NCI-H524 (cell line): ENCODE data around the gene WNT7A.

Experiments used
- DNase-seq, 2 experiments: peaks; one replicate each; lab custom pipeline; 2025; lab: John Stamatoyannopoulos, UW

WNT7A gene

DNA sequence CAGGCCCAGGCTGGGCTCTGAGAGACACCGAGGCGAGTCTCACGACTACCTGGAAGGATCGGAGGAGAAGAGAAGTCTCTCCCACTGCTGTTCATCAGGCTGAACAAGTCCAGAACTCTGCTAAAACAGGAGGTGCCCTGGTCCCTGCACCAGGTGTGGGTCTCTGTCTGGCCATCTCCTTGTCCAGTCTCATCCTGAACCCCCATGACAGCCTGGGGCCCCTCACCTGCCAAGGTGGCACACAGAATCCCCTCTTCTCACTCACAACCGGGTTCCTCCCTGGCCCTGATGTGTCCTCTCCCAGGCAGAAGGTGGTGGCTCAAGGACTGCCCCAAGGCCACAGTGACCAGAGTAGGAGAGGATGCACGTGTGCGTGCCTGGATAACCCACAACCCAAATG lies 34.1 kb downstream of the WNT7A start:
- DNase-seq = no peak

DNA sequence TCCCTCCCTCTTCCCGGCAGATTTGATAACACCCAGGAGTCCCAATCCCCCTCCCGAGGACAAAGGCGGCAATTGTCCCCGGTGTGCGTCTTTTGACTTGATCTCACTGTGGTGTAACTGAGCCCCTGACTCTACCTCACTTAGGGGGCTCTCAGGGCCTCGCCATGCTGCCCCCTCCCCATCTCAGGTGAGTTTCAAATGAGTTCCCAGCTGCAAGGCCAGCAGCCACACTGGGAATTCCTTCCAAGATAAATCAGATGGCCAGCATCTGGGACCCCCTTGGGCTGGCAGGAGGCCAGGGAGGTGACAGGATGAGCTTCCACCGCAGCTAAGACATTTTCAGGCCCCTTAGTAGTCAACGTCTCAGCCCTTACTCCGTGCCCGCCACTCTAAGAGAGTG lies 35.0 kb downstream of the WNT7A start:
- peak in 1 of 2 experiments; percentile 23 for DNase-seq

DNA sequence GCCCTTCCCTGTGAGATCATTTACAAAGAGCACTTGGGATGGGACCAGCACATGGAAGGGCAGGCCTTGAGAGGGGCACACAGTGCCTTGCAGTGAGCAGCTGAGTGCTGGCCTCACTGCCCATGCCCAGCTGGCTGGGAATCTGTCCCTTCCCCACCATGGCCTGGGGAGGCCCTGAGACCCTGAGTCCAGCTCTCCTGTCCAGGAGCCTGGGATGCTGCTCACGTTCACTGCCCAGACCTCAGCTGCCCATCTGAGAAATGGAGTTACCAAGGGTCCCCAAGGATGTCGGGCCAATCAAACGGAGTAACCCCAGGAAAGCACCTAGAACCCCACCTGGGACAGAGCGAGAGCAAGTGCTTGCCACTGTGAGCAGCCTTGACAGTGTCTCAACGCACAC lies 35.6 kb downstream of the WNT7A start:
- DNase-seq = peak in 1 of 2 experiments; percentile 7

DNA sequence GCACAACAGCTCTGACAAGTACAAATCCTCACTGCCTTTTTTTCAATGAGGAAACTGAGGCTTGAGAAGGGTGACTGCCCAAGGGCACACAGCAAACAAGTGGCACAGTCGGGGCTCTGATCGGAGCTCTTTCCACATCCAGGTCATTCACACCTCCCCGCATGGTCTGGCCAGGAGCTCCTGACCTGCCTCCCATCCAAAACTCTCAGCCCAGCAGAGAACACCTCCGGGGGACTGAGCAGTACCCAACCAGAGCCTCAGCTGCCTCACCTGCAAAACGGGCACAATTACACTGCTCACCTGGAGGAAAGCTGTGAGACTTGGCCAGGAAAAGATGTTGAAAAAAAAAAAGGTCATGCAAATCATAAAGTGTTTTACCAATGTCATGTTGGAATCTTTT lies 36.5 kb downstream of the WNT7A start:
- no peak for DNase-seq

DNA sequence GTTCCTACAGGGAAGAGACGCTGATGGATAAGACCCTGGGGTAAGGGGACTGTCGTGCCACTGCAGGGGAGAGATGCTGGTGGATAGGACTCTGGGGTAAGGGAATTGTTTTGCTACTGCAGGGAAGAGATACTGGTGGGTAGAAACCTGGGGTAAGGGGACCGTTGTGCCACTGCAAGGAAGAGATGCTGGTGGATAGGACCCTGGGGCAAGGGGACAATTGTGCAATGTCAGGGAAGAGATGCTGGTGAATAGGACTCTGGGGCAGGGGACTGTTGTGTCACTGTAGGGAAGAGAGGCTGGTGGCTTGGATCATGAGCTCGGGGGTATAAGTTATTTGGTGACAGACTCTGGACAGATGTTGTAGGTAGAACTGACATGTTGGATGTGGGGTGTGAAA lies 37.6 kb downstream of the WNT7A start:
- DNase-seq = no peak

DNA sequence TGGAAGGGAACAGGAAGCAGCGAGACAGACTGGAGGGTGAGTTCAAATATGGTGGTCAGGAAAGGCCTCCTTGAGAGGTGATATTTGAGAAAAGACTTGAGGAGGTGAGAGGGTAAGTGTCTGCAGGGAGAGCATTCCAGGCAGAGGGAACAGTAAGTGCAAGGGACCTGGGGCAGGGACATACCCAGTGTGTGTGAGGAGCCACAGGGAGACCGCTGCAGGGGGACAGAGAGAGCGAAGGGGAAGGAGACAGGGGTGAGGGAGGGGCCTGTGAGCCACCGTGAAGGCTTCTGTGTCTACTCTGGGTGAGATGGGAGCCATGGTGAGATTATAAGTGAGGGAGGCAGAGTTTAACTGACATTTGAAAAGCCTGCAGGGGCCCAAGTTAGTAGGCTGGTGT lies 38.0 kb downstream of the WNT7A start:
- no peak for DNase-seq

- no peak for DNase-seq
Measured at GRCh38 chr3:13841141-13841540, 38.7 kb downstream of the WNT7A start.

- DNase-seq = no peak
Measured at GRCh38 chr3:13840456-13840855, 39.4 kb downstream of the WNT7A start.

DNA sequence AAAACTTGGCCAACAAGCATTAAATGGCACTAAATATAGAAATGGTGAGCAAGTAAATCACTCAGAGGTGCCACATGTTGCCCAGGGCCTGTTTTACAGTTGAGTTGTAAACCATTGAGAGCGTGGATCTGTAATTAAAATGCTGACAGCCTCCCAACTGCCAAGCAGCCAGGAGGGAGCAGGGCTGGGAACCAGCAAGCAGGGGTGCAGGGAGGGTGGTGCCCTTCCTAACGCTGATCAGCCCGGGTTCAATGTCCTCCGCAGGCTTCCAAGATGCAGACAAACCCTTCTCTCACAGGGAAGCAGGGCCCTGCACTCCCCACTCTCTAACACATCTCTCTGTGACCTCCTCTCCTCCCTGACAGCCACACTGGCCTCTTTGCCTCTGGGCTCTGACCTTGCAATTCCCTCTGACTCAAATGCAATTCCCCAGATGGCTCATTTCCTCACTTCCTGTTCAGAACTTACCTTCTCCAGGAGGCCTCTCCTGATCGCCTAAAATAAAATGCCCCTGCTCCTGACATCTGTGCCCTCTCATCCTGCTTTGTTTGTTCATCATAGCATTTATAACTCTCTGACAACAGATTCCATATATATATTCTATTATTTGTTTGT lies 40.0 kb downstream of the WNT7A start:
- DNase-seq = no peak

- no peak for DNase-seq
Measured at GRCh38 chr3:13839253-13839652, 40.6 kb downstream of the WNT7A start.

DNA sequence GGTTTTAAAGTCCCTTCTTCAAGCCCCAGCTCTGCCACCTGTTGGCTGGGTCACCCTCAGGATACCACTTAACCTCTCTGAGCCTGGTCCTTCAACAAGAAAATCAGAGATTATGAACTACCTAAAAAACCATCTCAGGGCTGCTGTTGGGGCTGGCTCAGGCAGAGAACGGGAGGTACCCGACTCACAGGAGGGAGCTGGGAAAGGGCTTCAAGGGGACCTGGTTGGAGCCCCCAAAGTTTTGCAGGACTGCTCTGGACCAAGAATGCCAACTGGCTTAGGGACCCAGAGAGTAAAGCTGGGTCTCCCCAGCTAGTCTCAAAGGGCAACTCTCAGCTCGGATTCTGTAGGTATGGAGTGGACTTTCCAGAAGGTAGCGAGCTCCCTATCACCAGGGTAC lies 41.5 kb downstream of the WNT7A start:
- no peak for DNase-seq

GRCh38 chr3:13837751-13838150 lies 42.1 kb downstream of the WNT7A start:
- DNase-seq = no peak

DNA sequence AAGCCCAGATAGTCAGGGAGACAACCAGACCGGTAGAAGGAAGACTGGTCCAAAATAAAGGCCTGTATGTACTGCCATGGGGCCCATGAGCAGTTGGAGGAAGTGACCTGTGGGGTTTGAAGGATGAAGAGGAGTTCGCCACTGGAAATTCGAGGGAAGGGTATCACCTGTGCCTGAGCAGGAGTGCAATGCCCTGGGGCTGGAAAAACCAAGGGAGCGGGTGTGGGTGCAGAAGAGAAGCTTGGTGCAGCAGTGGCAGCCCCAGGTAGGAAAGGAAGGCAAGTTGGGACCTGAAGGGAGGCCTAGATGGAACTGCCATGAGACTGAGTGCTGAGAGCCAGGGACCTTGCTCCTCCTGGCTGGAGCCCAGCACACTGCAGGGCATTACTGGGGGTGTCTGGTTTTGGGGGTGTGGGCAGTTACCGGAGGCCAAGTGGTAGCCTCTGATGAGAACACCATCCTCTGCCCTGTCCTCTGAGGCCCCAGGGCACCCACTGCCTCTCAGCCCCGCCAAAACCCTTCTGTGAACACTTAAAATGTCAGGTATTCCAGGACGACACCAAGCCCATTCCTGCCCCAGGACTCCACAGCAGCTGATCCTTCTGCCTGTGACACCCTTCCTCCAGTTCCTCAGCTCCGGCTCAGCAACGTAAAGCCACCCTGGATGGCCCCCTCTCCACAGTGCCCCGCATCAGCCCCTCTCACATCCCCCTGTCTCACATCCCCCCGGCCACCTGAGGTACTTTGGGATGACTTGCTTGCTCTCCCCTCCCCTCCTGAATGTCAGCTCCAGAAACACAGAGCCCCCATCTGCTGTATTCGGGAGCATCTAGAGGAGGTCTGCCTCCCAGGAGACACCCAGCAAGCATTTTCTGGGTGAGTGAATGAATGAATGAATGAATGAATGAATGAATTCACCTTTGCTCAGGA lies 42.9 kb downstream of the WNT7A start:
- DNase-seq = no peak

GRCh38 chr3:13835246-13835645 lies 44.6 kb downstream of the WNT7A start:
- no peak for DNase-seq

DNA sequence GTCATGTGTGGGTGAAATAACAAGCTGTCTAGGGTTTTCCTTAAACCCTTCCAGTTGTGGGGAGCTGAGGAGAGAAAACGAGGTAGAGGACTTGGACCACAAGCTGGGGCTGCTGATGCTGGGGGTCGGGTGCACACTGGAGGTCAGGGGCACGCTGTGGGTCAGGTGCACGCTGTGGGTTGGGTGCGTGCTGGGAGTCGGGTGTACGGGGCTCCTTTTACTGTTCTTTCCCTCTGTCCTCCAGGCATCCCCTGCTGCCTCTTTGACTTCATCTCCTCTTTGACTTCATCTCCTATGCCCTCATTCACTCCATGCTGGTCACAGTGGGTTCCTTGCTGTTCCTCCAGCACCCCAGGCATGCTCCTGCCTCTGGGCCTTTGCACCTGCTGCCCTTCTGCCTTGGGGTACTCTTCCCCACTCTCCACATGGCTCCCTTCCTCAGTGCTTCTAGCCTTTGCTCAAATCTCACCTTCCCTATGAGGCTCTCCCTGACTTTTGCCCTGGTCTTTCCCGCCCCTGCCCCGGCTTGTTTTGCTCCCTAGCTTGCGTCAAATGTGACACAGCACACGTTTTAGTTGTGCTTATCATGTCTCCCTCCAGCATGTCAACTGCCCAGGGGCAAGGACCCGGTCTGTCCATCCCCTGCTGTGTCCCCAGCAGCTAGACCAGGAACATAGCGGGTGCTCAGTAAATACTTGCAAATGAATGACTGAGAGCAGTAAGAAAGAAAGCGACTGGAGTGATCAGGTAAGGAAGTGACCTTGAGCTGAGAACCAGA lies 45.4 kb downstream of the WNT7A start:
- no peak for DNase-seq

GRCh38 chr3:13833506-13834257 lies 46.2 kb downstream of the WNT7A start:
- DNase-seq = no peak

GRCh38 chr3:13832130-13832529 lies 47.7 kb downstream of the WNT7A start:
- no peak for DNase-seq

- DNase-seq = no peak
Measured at GRCh38 chr3:13831386-13831996, 48.4 kb downstream of the WNT7A start.

DNA sequence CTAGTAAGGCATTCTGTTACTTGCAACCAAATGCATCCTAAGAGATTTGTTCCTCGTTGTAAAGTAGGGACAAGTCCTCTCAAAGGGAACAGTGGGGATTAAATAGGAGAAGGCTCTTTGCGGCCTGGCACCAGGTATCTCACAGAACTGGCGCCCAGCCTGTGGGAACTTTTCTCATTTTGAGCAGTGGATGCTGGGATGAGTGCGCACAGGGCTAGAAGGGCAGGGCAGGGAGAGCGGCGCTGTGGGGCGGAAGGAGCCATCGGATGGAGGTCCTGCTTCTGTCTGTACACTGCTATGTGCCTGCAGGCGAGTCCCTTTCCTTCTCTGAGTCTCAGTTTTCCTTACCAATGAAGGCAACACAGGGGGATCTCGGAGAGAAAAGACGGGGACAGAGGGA lies 50.6 kb downstream of the WNT7A start:
- DNase-seq = no peak

DNA sequence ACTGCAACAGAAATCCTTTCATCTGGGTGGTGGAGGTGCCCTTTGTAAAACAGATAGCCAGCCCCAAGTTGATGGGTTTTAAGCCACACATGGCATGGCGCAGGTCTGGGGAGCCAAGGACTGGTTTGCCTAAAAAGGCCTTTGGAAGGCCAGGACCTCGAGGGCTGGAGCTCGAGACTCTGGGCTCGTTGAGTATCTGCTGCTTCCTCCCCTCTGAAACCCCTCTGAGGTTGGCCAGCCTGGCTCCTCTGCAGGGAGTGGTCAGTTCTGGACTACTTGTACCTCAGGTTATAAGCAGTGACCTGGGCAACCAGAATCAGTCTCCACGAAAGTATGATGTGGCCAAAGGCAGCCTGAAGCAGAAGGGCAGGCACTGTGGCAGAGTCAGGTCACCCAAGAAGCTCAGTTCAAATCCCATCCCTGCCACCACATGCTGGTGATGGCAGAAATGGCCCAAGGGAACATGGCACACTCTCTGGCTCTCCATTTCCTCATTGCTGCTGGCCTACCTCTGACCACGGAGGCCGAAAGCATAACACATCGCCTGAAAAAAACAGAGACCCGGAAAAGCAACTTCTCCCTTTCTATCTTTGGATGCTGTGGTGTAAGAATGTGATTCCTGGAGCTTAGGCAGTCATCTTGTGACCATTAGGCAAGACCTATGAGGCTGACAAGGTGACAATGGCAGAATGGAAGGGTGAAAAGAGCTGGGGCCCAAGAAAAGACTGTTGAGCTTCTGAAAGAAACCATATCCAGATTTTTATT lies 51.2 kb downstream of the WNT7A start:
- no peak for DNase-seq

GRCh38 chr3:13827699-13828098 lies 52.2 kb downstream of the WNT7A start:
- no peak for DNase-seq
